ENCODE results near the gene NFKBIL1. TPM values are rescaled to one million over a fixed set of nuclear protein-coding genes. Genes with fewer than 3 reads are reported as not detected.

Gene NFKBIL1
- total and polyA plus RNA-seq, 2 of the 4 experiments (the other 2 are of a cell fraction) = 7.8 to 10.8 TPM

GRCh38 chr6:31580807-31581433, 33.5 kb downstream of the NFKBIL1 start:
- peak overlapping the region; percentile 69 for H2AK9ac ChIP-seq (replicated peaks; ENCODE audit: low read depth, low read length, poor library complexity)
- no peak overlapping the region; the same call in 1 of the 2 replicates for H2AK5ac ChIP-seq (ENCODE audit: low read depth, low read length)
- H4K91ac ChIP-seq (ENCODE audit: insufficient read depth, low read depth, low read length) = peak overlapping the region; percentile 48; the same call in 1 of the 2 replicates
- peak overlapping the region; percentile 86 for H3K23ac ChIP-seq (ENCODE audit: low read depth, low read length)
- ChIA-PET CTCF (interaction anchor here (0.6 to 1.4 kb wide), 9 partner anchors 8 to 31 kb away, joined by 3 to 6 read pairs (median 3); no protein-coding TSS in a partner anchor), POLR2A (ENCODE audit: unreplicated experiment) (interaction anchor here (1.0 kb wide), 1 partner anchor 34 kb away, joined by 3 read pairs; the partner anchor contains the start of gene NFKBIL1)
- peak overlapping the region; percentile 77 for H3K9ac ChIP-seq (ENCODE audit: low read depth, low read length)
- TF ChIP-seq MAFK (IDR thresholded peaks at IDR 0.05; ENCODE audit: low read depth, low read length) (no peak), ELK1 (IDR thresholded peaks at IDR 0.05; ENCODE audit: borderline replicate concordance, low read depth, low read length) (no peak), RAD21 (IDR thresholded peaks at IDR 0.05; ENCODE audit: low read length) (peak; percentile 60), MAZ (IDR thresholded peaks at IDR 0.05; ENCODE audit: borderline replicate concordance, low read depth, low read length) (peak; percentile 69; the same call in 1 of the 2 replicates), SMC3 (IDR thresholded peaks at IDR 0.05; ENCODE audit: low read depth, low read length) (peak; percentile 60), RCOR1 (IDR thresholded peaks at IDR 0.05; ENCODE audit: insufficient replicate concordance, low read length) (no peak), NFE2L2 (IDR thresholded peaks at IDR 0.05; ENCODE audit: low read depth, low read length) (no peak), CTCF (conservative IDR thresholded peaks at IDR 0.05; ENCODE audit: low read depth, low read length) (peak; percentile 93), FOS (IDR thresholded peaks at IDR 0.05; ENCODE audit: low read depth, low read length) (no peak), CEBPB (IDR thresholded peaks at IDR 0.05; ENCODE audit: low read depth, low read length) (no peak)
- H3K9me1 ChIP-seq (ENCODE audit: insufficient read depth, low read length) = no peaks in the 10 kb centered on the region; the same call in 1 of the 2 replicates
- peak overlapping the region; percentile 95 for H3K14ac ChIP-seq (replicated peaks; ENCODE audit: low read depth, low read length)
- no peaks in the 10 kb centered on the region for H3K9me3 ChIP-seq (ENCODE audit: control insufficient read depth, insufficient read depth, low read length)
- peak overlapping the region; percentile 51 to 93 for H4K8ac ChIP-seq (ENCODE audit: low read depth in 2 of 2, low read length in 2 of 2)
- no peaks in the 10 kb centered on the region for H4K20me1 ChIP-seq (ENCODE audit: insufficient read depth, low read length)
- peak overlapping the region; percentile 83 for H3K4ac ChIP-seq (ENCODE audit: low read depth, low read length)
- no peaks in the 10 kb centered on the region for H3K79me1 ChIP-seq (ENCODE audit: low read depth in 1 of 2, low read length in 2 of 2)
- H3K4me3 ChIP-seq (ENCODE audit: insufficient read depth, low read depth, low read length) = peak overlapping the region; percentile 82
- 1% methylated on average over 51 of the region's 62 CpGs; no CpG with 5 or more reads in 1 of the 2 experiments for WGBS, 2 experiments (ENCODE audit: extremely low coverage in 2 of 2, insufficient read length in 1 of 2)
- H3K36me3 ChIP-seq (ENCODE audit: control insufficient read depth, insufficient read depth, low read length) = no peaks in the 10 kb centered on the region
- peak overlapping the region; percentile 58; the same call in 1 of the 2 replicates for H3K27ac ChIP-seq (ENCODE audit: insufficient read depth, low read length)
- H3K56ac ChIP-seq (ENCODE audit: extremely low read depth, insufficient read depth, low read length) = peak overlapping the region; percentile 52; the same call in 1 of the 2 replicates
- peak overlapping the region; percentile 76 for H3K4me2 ChIP-seq (ENCODE audit: low read depth, low read length)
- peak overlapping the region; percentile 62 for H4K5ac ChIP-seq (ENCODE audit: low read depth, low read length)
- no peak overlapping the region for H2BK20ac ChIP-seq (ENCODE audit: low read depth, low read length)
- H3K18ac ChIP-seq (ENCODE audit: low read depth, low read length) = peak overlapping the region; percentile 33; the same call in 1 of the 2 replicates
- H2BK5ac ChIP-seq (ENCODE audit: low read depth, low read length, poor library complexity, severe bottlenecking) = no peak overlapping the region
- peak overlapping the region; percentile 59; the same call in 1 of the 2 replicates for H2BK120ac ChIP-seq (ENCODE audit: low read depth, low read length)
- peaks cover 12% of the 10 kb centered on the region for H3K27me3 ChIP-seq (ENCODE audit: control insufficient read depth, insufficient read depth, low read length)
- in situ Hi-C loops (cut with MboI; ENCODE audit: low sequenced_read_pairs) = no loop called here
- H2BK15ac ChIP-seq (ENCODE audit: low read depth, low read length) = no peak overlapping the region
- intact Hi-C loops (cut with micrococcal nuclease) = loop anchor here (2.0 to 5.0 kb wide), 2 partner anchors 18 to 34 kb away; partner anchors contain the start of genes ATP6V1G2 and NFKBIL1
- H3K4me1 ChIP-seq (ENCODE audit: control insufficient read depth, insufficient read depth, low read length) = peaks cover 4% of the 10 kb centered on the region; the same call in 1 of the 2 replicates
- peak; percentile 71 for DNase-seq
- ATAC-seq (ENCODE audit: low read depth) = peak; percentile 99
- BruUV-seq (replicated peaks) = no TSS peak
- dilution Hi-C loops (cut with HindIII; ENCODE audit: low sequenced_read_pairs, unreplicated experiment) = no loop called here
- H2AFZ ChIP-seq (replicated peaks; ENCODE audit: low read length, poor library complexity) = peak overlapping the region; percentile 98

Data from IMR-90 (cell line).